Glomerular endothelial cell (primary cell): ENCODE data around the gene NADSYN1. TPM values are rescaled to one million over a fixed set of nuclear protein-coding genes. Genes with fewer than 3 reads are reported as not detected.
"Not testable (repeated sequence)": the region's sequence is repeated elsewhere in the genome, so short reads cannot be mapped to it uniquely, and the experiment has no call there.

Source experiments
- DNase-seq: peaks from one replicate; pipeline ENCODE4 v3.0.0-alpha.2; 2011; ENCODE audit warnings: low read depth, low spot score; ENCODE audit errors: extremely low read depth
- total RNA-seq: library from RNA; depleted of rRNA; stranded (reverse); fragments of >200 nt; gene quantifications from 2 replicates; pipeline ENCODE4 v1.2.3, GENCODE V29; 2015

The NADSYN1 gene
- total RNA-seq, 1 donor from 2014 or later, result 114 TPM

DNA sequence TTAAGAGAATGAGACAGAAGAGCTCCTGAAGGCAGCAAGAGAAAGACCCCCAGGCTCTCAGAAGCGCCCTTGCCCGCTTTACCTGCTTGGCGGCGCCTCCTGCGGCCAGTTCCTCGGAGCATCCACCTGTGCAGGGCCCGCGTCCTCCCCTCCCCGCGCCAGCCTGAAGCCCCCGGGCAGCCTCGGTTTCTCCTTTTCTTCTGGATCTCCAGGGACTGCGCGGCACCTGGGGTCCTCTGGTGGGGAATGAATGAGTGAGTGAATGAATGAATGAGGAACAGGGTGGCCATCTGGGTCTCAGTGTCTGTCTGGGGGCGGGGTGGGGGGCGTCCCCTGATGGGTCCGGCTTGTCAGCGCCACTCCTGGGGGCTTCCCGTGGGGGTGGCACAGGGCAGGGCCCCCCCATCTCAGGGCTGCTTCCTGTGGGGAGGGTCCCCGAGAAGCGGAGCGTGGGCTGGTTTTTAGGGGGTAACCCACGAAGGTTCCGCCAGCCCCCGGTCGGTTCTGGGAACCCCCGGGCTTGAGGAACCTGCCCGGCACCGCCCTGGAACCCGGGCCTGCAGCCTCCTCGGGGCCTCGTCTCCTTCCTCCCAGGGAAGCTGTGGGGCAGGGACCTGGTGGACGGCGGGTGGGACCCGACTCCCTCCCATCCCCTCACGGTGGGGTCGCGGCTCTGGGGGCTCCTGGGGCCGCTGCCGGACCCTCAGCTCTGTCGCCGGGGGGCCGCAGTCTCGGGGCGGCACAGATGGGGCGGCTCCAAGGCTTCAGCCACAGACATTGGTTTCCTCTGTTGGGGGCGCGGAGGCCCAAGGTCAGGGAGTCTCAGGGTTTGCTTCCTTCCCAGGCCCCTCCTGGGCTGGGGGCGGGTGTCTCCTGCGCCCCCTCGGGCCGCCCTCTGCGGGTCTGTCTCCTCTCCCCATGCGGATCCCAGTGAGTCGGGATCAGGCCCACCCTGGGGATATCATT is 65.8 kb downstream of the NADSYN1 start:
- DNase-seq, result no peak

DNA sequence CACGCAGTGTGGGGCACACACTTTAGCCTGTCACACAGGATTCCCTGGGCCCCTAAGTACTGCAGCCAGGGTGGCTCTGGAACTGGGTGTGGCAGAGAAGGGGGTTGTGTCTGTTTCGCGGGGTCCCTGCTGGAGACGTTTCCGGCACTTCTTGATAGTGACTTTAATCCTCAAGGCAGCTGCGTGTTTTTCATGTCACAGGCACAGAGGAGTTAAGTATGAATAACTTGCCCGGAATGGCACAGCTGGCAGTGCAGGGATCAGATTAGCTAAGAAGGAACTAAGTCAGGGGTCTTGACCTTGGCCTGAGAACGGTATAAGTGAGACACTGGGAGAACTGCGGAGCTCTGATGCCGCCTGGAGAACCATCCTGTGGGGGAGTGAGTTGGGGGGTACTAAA is 66.5 kb downstream of the NADSYN1 start:
- no peak for DNase-seq

DNA sequence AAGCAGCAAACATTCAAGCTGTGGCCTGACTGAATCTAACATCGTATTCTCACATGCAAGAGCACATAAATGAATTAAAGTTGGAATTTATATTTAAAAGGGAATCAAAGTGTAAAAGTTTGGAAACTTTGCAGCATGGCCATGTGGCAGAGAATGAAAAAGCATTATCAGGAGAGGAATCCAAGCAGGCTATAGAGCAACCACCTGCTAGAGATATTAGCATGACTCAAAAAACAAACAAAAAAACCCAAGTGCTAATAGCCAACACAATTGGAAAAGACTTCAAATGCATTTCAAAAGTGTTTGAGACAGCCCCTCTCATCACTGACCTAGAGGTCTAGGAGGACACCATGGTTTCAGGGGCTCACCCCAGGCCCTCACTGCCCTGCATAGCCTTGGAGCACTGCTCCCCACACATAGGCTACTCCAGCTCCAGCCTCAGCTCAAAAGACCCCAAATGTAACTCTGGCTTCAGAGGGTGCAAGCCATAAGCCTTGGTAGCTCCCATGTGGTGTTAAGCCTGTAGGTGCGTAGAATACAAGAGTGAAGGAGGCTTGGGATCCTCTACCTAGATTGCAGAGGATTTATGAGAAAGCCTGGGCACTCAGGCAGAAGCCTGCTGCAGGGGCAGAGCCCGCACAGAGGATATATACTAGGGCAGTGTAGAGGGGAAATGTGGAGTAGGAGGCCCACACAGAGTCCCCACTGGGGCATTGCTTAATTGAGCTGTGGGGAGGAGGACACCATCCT is 72.4 kb downstream of the NADSYN1 start:
- no peak for DNase-seq

DNA sequence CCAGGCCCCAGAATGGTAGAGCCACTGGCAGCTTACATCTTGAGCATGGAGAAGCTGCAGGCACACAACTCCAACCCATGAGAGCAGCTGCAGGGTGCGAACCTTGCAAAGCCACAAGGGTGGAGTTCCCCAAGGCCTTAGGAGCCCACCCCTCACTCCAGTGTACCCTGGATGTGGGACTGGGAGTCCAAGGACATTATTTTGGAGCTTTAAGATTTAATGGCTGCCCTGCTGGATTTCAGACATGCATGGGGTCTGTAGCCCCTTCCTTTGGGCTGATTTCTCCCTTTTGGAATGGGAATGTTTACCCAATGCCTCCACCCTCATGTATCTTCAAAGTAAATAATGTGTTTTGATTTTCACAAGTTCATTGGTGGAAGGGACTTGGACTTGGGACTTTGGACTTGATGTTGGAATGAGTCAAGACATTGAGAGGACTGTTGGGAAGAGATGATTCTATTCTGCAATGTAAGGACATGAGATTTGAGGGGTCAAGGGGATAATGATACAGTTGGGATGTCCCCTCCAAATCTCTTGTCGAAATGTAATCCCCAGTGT is 73.0 kb downstream of the NADSYN1 start:
- DNase-seq, result no peak

GRCh38 chr11:71526796-71527575 is 74.0 kb downstream of the NADSYN1 start, which contains the start of gene KRTAP5-7:
Gene KRTAP5-7, plus strand, starts transcription at chr11:71527267. Its CDS starts 34 bp downstream, at chr11:71527301.
- DNase-seq, result not testable (repeated sequence)

DNA sequence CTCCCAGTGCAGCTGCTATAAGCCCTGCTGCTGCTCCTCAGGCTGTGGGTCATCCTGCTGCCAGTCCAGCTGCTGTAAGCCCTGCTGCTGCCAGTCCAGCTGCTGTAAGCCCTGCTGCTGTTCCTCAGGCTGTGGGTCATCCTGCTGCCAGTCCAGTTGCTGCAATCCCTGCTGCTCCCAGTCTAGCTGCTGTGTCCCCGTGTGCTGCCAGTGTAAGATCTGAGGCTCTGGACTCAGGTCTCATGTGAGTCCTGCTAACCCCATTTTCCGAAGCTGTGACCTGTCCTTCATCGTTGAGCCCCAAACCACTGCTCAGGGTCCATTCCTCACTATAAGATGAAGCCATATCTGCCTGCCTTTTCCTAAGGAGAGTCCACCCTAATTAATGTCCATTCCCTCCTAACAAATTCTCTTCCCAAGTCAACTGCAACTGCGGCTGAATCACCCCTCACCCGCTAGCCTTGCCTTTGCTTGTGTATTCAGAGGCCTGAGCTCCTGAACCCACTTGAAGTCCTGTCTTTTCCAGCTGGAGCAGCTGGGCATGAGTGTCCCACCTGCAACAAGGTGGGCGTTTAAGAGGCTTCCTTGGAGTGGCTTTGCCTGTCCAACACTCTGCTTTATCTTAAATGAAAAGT is 74.7 kb downstream of the NADSYN1 start:
- no peak for DNase-seq

DNA sequence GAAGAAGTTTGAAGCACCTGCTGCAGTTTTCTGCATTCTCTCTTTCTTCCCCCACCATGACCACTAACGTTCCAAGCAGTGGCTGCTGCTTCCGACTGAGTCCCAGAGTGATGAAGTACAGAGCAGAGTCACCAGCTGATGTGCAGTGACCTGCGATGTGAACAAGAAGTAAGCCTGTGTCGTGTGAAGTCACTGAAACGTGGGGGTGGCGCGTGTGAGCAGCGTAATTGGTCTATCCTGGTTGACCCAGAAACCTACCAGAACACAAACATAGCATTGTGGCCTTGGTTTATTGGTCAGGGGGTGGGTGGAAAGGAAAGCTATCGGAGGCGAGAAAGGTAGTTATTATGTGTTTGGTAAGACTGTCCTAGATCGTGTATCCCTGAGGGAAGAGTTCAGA is 77.6 kb downstream of the NADSYN1 start:
- DNase-seq, result no peak

- DNase-seq, result no peak
Observed at GRCh38 chr11:71532036-71532610, 79.1 kb downstream of the NADSYN1 start.

- not testable (repeated sequence) for DNase-seq
Observed at GRCh38 chr11:71534711-71535608, 82.0 kb downstream of the NADSYN1 start.

DNA sequence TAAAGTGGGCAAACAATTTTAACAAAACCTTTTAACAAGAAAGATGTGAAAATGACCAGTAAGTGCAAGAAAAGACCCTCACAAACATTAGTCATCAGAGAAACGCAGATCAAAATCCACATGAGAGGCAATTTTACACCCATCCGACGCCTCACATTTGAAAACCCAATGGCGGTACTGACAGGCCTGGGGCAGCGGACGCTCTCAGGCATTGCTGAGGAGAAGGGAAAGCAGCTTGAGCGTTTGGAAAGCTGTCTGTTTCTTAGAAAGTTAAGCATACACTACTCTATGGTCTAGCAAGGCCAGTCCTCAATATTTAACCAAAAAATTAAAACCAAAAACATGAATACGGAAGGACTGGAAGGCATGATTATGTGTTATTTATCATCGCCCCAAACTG is 82.8 kb downstream of the NADSYN1 start:
- DNase-seq, result no peak

DNA sequence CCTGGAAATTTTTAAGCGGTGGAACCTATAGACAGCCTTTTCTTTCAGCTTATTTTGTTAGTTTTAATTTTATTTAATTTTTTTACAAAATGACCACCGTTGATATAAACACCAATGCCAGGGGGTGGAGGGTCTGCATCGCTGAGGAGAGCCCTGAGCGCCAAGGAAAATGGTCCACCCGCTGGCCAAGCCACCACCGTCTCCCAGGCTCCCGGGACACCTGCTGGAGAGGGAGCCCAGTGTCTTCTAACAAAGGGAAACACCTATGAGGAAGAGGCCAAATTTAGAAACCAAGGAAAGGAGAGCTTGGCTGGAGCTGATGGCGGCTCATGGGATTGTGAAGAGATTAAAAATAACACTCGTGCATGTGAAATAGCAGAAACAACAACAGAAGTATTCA is 84.5 kb downstream of the NADSYN1 start:
- no peak for DNase-seq

GRCh38 chr11:71537977-71538665 is 85.1 kb downstream of the NADSYN1 start, which contains the start of gene KRTAP5-8:
Gene KRTAP5-8, plus strand, starts transcription at chr11:71538025. Its CDS starts 31 bp downstream, at chr11:71538056.
- DNase-seq, result not testable (repeated sequence)

DNA sequence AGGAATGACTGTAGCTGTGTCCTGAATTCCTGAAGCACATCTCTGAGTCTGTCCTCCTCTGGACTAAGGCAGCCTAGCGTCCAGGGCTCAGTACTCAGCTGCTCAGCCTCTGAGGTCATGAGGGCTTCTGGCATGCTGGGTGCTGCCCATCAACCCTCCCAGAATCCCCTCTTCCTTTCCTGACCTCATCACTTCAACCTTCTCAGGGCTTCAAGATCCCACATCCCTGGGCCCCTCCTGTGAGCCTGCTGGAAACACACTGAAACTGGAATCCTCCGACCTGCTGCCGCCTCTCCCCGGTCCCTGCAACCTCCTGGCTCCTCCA is 85.6 kb downstream of the NADSYN1 start:
- no peak for DNase-seq

DNA sequence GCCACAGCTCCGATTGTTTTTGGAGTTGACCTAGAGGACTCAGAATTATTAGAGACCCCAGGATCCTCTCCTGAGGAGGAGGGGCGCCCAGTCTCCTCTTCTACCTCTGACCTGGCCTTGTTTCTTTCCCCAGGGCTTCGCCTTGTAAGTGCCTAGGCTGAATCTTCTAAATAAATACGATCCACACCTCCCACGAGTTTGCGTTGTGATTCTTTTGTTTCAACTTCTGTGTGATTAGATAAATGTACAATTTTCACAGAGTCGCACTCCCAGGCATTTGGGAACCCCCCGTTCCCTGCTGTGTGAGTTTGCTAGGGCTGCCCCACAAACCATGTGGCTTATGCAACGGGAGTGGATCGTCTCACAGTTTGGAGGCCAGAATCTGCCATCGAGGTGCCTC is 86.0 kb downstream of the NADSYN1 start:
- no peak for DNase-seq

GRCh38 chr11:71539971-71540370 is 87.0 kb downstream of the NADSYN1 start:
- DNase-seq, result not testable (repeated sequence)

DNA sequence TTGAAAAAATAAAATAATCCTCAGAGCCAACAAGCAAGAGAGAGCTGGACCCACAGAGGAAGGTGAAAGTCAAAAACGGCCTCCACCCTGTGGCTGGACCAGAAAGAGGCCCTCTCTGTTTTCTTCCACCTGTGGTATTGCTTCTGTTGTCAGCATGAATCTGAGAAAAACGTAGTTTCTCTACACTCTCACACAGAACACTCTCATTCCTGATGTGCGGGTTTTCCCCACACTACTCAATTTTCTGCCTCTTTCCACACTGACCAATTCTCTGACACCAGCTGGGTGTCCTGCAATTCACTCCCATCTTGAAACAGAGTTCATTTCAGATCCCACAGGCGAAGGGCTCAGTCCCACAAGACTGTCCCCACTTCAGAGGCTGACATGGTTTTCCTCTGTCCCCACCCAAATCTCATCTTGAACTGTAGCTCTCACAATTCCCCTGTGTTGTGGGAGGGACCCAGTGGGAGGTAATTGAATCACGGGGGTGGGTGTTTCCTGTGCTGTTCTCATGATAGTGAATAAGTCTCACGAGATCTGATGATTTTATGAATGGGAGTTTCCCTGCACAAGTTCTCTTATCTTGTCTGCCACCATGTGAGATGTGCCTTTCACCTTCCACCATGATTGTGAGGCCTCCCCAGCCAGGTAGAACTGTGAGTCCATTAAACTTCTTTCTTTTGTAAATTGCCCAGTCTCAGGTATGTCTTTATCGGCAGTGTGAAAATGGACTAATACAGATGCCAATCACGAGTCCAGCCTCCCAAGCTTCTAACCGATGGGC is 87.7 kb downstream of the NADSYN1 start:
- not testable (repeated sequence) for DNase-seq

DNA sequence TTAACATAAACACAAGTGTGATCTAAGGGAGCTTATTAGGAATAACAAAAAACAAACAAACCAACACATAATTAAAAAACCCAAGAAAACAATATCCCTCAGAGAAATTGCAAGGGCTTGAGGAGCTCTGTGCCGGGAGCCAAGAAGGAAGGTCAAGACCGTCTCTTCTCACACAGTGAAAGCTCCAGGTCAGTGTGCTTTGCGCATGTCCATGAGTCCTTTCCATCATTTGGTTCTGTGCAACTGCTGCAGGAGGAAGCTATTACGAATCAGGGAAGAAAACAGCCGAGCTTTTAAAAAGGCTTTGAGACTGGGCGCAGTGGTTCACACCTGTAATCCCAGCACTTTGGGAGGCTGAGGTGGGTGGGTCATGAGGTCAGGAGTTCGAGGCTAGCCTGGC is 89.4 kb downstream of the NADSYN1 start:
- DNase-seq, result no peak
